ENCODE data around the gene A4GALT.
A peak's percentile ranks its signal among the peaks of the same experiment; 100 is the strongest.
"Not testable (repeated sequence)": the region's sequence is repeated elsewhere in the genome, so short reads cannot be mapped to it uniquely, and the experiment has no call there.

A4GALT gene

DNA sequence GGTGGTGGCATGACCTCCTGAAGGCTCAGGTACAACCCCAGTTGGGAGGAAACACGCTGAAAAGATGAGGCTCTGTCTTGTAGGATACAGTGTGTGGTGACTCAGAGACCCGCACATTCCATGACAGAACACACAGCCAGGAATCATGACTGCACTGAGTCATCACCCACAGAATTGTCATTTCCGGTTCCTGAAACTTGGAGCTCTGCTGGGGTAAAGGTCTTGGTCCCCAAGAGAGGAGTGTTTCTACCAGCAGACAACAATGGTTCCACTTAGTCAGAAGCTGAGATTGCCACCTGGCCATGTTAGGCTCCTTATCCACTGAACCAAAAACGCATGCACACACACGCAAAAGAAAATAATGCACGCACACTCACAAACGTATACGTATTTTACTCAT, 40.0 kb downstream of the A4GALT start:
- DNase-seq, result no peak

DNA sequence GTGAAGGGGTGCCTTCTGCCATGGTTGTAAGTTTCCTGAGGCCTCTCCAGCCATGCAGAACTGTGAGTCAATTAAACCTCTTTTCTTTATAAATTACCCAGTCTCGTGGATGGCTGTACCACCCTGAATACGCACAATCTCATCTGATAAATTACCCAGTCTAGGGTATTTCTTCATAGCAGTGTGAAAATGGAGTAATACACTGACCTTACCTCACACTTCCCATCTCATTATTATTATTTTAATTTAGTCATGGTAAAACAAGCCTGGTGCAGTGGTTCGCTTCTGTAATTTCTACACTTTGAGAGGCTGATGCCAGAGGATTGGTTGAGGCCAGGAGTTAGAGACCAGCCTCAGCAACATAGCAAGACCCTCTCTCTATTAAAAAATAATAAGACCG, 41.0 kb downstream of the A4GALT start:
- no peak for DNase-seq

DNA sequence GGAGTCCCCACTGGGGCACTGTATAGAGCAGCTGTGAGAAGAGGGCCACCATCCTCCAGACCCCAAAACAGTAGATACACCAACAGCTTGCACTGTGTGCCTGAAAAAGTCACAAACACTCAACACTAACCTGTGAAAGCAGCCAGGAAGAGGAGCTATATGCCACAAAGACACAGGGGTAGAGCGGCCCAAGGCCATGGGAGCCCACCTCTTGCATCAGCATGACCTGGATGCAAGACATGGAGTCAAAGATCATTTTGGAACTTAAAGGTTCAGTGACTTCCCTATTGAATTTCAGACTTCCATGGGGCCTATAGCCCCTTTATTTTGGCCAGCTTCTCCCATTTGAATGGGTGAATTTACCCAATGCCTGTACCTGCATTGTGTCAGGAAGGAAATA, 41.8 kb downstream of the A4GALT start:
- no peak for DNase-seq

DNA sequence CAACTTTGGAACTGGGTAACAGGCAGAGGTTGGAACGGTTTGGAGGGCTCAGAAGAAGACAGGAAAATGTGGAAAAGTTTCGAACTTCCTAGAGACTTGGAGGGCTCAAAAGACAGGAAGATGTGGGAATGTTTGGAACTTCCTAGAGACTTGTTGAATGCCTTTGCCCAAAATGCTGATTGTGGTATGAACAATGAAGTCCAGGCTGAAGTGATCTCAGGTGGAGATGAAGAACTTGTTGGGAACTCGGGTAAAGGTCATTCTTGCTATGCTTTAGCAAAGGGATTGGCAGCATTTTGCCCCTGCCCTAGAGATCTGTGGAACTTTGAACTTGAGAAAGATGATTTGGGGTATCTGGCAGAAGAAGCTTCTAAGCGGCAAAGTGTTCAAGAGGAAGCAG, 42.7 kb downstream of the A4GALT start:
- DNase-seq, result not testable (repeated sequence)

DNA sequence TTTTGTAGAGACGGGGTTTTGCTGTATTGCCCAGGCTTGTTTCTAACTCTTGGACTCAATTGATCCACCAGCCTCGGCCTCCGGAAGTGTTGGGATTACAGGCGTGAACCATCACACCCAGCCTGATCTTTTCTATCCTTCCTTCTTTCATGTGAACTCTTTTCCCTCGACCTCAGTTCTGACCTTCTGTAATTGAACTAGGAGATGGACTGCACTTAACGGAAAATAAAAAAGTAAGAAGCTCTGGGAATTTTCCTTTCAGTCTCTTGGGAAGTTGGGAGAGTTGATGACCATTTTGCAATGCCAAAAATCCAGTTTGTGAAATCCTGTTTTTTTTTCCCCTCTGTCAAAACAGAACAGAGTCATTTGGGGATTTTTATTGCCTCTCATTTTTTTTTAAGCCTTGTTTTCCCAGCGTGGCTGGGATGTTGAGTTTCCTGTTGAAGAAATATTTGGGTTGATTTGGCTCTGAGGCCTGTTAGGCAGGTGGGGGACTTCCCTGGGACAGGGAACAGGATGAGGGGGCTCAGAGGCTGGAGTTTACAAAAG, 44.5 kb downstream of the A4GALT start:
- DNase-seq, result no peak

DNA sequence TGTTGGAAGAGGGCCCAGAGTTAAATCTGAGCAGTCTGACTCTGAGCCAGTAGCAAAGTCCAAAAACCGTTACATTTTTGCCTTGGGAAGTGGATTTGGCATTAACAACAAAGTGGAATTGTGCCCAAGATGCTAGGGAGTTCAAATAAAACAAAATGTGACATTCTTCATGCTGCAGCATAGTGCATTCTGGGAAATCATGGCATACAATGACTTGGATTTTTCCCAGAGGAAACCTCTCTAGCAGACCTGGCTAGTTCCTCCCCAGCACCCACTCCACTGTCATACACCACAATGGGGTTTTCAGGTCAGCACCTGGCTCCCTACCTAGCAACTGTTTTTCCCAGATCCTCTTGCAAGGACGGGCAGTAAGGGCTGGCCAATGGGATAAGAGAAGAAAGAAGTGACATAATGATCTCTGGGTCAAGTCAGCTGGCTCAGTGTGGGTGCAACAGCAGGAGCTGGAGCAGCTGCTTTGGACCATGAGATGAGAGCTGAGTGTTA, 46.7 kb downstream of the A4GALT start:
- no peak for DNase-seq

DNA sequence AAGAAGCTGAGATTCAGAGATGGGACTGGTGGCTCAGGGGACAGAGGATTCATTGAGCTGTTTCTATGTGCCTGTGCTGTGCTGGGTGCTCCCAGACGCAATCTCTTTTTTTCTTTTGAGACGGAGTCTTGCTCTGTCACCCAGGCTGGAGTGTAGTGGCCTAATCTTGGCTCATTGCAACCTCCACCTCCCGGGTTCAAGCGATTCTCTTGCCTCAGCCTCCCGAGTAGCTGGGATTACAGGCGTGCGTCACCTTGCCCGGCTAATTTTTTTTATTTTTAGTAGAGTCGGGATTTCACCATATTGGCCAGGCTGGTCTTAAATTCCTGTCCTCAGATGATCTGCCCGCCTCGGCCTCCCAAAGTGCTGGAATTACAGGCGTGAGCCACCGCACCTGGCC, 47.6 kb downstream of the A4GALT start:
- not testable (repeated sequence) for DNase-seq

DNA sequence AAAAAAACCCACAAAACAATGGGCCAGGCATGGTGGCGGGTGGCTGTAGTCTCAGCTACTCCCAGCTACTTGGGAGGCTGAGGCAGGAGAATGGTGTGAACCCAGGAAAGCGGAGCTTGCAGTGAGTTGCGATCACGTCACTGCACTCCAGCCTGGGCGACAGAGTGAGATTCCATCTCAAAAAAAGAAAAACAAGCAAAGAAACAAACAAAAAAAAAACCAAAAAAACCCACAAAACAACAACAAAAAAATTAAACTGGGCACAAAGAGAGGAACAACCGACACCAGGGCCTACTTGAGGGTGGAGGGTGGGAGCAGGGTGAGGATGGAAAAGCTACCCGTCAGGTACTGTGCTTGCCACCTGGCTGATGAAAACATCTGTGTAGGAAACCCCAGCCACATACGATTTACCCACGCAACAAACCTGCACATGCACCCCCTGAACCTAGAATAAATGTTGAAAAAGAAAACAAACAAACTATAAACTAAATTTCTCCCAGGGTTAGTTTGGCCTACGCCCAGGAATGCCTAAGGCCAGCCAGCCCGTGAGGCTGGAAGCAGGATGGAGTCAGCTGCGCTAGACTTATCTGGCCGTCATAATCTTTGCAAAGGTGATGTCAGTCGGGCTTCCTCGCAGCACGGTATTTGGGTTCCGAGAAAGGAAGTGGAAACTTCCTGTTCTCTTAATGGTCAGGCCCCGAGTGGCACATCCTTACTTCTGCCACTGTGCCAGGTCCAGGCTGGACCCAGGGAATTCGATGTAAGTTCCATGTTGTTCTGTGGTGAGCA, 49.6 kb downstream of the A4GALT start:
- no peak for DNase-seq

DNA sequence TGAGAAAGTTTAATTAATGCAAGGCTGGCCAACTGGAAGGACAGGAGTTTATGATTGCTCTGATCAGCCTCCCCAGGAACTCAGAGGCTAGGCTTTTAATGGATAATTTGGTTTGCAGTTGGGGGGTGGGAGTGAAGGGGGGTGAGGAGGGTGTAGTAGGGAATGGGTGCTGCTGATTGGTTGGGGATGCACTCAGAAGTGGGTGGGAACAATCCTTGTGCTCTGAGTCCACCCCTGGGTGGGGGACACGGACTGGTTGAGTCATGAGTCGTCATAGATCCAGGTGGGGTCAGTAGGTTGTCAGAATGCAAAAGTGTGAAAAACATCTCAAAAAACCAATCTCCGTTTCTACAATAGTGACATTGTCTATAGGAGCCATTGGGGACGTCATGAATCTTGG, 50.6 kb downstream of the A4GALT start:
- DNase-seq, result no peak

DNA sequence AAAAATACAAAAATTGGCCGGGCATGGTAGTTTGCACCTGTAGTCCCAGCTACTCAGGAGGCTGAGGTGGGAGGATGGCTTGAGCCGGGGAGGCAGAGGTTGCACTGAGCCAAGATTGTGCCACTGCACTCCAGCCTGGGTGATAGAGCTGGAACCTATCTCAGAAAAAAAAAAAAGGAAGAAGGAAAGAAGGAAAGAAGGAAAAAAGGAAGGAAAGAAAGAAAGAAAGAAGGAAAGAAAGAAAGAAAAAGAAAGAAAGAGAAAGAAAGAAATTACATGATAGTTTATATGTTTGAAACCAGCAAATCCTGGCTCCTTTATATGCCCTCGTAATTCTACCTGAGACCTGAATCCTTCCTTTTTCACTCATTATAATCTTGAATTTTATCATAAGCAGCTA, 54.3 kb downstream of the A4GALT start:
- DNase-seq, result not testable (repeated sequence)

DNA sequence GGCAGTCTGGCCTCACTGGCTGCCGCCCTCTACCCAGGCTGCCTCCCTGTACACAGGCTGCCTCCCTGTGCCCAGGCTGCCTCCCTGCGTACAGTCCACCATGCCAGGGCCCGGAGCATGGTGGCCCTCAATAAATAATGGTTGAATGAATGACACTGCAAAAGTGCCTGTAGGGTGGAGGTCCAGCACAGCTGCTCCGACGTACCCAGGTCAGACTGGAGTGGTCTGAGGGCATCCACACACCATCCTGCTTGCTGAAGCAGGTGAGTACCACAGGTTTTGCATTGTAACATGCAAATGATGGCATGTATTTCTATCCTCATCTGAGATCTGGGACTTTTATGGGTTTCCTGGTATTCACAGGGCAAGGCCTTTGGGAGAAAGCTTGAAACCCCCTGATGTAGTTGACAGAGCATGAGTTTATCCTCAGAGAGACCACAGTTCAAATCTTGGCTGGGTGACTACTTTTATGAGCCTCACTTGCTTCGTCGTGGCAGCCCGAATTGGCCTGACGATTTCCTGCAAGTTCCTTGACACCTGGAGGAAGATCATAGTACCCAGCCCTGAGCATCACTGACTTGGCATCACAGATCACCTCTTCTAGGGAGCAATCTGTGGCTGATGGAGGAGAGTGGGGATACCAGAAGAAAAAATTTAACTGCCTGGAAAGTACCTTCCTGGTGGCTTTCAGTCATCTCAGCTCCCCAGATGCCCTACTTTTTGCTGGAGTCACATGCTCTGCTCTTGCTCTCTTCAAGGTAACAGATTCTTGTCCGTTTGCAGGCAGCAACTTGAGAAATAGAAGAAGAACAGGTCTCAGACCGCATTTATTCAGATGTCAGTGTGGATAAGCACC, 55.5 kb downstream of the A4GALT start:
- no peak for DNase-seq

DNA sequence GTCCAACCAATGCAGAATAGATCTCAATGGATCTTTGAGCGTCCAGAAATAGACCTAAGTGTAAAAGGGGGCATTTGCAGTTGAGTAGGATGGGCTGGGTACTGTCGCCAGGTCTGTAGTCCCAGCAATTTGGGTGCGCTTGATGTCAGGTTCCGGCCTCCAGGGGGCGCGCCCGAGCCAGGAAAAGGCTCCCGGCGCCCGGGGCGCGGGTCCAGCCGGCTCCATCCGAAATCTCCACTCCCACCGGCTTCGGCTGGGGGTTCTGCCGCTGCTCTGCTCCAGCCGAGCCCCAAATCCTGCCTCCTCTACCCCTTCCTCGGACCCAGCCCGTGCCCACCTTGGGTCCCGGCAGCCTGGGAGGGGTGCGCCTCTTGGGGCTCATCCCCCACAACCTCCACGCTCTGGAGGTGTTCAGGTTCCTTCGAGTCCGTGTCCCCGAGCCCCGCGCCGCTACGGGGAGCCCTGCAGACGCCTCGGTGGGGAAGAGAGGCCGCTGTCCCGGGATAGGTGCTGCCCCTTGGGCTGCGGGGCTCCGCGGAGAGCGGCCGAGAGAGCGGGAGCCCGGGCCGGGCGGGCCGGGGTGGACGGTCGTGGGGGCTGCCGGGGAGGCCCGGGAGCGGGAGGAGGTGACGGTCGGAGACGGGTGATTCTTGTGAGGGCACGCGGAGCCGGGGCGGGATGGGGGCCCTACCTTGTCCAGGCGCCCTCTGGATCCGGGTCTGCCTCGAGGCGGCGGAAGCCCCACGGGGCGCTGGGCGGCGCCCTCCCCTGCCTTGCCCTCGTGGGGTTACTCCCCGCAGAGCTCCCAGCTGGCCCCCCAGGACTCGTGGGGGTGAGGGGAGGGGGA, 58.5 kb downstream of the A4GALT start:
- DNase-seq, result peak; percentile 83

DNA sequence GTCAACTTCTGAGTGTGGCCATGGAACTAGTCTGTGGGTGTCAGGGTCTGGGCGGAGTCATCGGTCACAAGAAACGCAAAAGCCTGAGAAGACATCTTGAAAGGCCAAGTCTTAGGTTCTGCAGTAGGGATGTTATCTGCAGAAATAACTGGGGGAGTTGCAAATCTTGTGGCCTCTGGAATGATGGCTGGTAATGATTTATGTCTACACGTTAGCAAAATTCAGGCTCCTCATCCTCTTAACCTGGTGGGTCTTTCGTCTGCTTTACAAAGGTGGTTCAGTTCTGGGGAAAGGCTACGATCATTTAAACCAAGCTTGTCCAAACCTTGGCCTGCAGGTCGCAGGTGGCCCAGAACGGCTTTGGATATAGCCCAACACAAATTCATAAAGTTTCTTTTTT, 64.1 kb downstream of the A4GALT start:
- no peak for DNase-seq

DNA sequence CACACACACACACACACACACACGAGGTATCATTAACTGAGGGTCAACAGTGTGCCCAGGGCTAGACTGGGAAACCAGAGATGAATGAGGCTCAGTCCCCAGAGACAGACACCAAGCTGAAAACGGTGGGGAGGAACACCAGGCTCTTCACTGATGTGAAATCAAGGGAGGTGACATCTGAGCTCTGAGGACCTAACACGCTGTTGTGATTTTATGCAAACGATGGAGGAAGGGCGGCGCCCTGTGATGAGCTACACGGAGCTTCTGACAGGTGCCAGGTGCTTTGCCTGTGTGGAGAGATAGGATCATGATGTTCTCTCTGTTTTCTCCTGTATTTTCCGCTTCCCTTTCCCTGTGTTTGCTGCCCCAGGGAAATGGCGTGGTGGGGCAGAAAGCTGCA, 65.0 kb downstream of the A4GALT start:
- DNase-seq, result no peak

DNA sequence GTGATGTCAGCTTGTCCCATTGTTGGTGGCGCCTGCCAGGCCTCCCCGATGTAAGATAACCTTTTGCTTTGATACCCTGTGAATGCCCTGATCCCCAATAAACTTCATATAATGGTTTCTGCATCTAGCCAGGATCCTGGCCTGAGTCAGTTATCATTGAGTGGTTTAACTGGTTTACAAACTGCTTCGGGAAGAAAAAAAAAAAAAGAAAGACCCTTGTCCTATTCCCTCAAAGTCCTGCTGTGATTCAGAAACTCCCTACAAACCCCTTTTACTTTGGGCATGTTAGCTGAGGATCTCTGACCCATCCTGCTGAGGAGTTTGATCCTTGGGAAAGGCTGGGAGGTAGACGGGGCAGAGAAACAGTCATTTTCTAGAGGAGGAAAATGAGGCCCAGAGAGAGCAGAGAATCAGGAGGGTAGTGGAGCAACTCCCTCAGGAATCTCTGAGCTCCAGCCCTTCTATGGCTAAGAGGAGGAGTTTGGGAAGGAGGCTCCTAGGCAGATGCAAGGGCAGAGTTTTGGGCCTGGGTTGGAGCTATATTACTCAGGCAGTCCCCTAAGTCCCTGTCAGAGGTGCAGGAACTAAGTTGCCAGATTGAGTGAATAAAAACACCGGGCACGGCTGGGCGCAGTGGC, 66.1 kb downstream of the A4GALT start:
- DNase-seq, result no peak

DNA sequence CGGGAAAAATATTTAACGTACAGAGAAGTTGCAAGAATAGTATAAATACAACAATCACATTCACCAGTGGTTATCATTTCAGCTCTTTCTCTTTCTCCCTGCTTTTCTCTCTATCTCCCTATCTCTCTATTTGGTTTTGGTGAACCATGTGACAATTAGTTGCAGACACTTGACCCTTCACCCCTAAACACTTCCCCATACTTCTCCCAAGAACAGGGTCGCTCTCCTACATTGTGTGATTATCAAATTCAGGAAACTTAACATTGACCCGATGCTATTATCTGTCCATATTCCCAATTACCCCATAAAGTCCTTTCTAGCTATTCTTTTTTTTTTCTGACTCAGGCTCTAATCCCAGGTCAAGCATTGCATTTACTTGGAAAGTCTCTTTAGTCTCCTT, 66.7 kb downstream of the A4GALT start:
- no peak for DNase-seq

DNA sequence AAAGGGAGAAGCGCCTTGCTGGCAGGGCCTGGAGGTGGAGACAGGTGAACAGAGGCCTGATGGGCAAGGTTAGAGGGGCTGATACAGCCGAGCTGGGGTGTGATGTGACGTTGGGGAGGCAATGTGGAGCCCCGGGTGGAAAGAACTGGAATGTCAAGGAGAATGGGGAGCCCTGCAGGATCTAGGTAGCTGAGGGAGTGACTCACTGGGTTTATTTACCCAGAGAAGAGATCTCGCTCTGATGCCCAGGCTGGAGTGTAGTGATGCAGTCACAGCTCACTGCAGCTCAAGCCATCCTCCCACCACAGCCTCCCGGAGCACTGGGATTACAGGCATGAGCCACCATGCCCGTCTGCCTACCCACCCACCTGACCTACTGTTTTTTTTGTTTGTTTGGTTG, 69.5 kb downstream of the A4GALT start:
- no peak for DNase-seq

DNA sequence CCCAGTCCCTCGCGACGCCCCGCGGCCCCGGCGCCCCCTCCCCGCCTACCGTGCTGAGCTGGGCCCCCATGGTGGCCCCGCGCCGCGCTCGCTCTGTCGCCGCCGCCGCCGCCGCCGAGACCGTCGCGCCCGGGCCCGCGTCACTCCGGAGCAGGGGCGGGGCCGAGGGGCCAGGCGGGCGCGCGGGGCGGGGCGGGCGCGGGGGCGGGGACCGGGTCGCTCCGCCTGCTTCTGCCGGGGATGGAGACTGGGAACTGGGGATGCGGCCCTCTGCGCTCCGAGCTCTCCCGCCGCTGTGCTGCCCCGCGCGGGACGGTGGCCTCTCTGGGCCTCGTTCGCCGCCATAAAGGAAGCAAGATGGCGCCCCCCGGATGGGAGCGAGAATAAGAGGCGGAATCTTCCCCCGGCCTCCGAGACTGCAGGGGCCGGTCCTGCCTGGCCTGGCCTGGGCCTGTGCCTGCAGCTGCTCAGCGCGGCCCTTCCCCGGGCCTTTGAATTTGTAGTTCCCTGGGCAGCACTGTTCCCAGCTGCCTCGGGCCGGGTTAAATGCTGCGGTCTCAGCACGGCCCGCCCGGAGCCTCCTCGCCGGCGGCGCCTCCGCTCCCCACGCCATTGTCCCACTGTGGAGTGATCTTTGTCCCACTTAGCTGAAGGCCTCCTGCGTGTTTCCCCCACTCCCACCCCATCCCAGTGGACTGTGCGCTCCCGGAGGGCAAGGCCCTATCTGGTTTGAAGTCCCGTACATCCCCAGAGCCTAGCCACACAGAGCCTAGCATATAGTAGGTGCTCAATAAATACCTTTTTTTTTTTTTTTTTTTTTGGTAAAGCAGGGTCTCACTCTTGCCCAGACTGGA, 71.2 kb downstream of the A4GALT start, which contains the start of gene CYB5R3:
TSS of gene CYB5R3 (minus strand) at position 147 of the 854 bp plus-strand sequence. CDS start at position 70, 77 bp downstream.
- DNase-seq, result peak; percentile 82

DNA sequence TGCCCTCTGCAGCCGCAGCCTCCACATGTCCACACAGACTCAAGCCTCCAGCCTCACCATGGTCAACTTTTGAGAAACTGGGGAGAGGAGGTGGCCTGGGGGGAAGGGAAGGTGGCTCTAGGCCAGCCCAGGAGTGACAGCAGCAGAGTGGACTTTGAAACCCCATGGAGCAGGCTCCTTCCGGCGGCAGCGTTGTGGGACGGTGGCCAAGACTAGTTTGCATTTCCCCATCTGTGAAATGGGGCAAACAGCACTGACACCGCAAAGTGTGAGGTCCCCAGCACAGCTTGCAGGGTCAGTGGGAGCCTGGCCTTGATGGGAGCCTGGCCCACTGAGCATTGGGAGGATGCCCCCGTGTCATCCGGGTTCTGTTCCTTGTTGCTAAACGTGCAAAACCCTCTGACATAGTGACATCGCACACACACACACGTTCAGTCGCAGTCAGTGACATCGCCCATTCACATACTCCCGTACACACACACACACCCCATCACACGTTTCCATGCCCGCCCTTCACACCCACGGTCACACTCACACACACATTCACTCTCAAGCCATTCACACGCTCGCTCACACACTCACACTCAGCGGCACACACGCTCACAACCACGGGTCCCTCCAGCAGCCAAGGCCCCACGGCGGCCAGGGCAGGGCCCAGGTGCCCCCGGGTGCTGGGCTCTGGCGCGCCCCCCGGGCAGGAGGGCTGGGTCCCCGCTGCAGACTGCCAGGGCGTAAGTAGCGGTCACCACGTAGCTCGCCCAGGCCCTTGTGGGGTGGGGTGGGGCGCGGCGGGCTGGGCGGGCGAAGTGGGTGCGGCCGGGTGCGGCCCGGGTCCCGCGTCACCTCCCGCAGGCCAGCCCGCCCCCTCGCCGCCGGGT, 72.1 kb downstream of the A4GALT start:
- no peak for DNase-seq

DNA sequence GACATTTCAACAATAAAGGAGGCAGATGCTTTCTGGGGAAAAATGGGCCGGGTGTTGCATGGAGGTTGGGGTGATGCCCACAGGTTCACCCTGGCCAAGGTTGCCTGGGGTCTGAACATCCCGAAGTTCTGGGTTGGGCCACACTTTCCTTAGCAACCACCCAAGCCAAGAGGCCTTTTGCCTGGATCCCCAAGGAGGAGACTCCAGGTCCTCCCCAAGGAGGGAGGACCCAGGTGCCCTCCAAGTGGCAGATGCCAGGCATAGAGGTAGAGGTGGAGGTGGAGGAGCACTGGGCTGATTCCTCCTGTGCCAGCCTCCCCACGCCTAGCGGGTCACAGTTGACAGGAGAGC, 72.7 kb downstream of the A4GALT start:
- DNase-seq, result no peak

All from stimulated activated CD4-positive, alpha-beta T cell treated with anti-CD3 and anti-CD28 coated beads, Interleukin-12 subunit alpha, Interleukin-12 subunit beta, amount 100 ng/mL, for 4 hours (primary cell).